Stimulated activated CD8-positive, alpha-beta memory T cell treated with anti-CD3 and anti-CD28 coated beads, Interleukin-12 subunit alpha, Interleukin-12 subunit beta, amount 100 ng/mL, for 4 hours (primary cell): ENCODE data around the gene LNPEP.
"Not testable (repeated sequence)": the region's sequence is repeated elsewhere in the genome, so short reads cannot be mapped to it uniquely, and the experiment has no call there.

Source experiments
- DNase-seq: peaks from one replicate; pipeline ENCODE4 v3.0.0-alpha.2; 2020; ENCODE audit warnings: low read depth

LNPEP gene

GRCh38 chr5:96930058-96930457, 5.8 kb upstream of the LNPEP start:
- no peak for DNase-seq

- DNase-seq: no peak
Observed at GRCh38 chr5:96930589-96930988, 5.3 kb upstream of the LNPEP start.

GRCh38 chr5:96931037-96931436, 4.8 kb upstream of the LNPEP start:
- not testable (repeated sequence) for DNase-seq

- DNase-seq: no peak
Observed at GRCh38 chr5:96931605-96932004, 4.3 kb upstream of the LNPEP start.

GRCh38 chr5:96932026-96932425, 3.9 kb upstream of the LNPEP start:
- no peak for DNase-seq

- no peak for DNase-seq
Observed at GRCh38 chr5:96933764-96934707, 1.8 kb upstream of the LNPEP start.

GRCh38 chr5:96934708-96935558, 947 bp upstream of the LNPEP start:
- peak; percentile 88 for DNase-seq

- peak; percentile 31 for DNase-seq
Observed at GRCh38 chr5:96936431-96937320, 796 bp downstream of the LNPEP start.

- no peak for DNase-seq
Observed at GRCh38 chr5:96940586-96940985, 4.7 kb downstream of the LNPEP start.

- DNase-seq: no peak
Observed at GRCh38 chr5:96941140-96941539, 5.3 kb downstream of the LNPEP start.

- peak; percentile 12 for DNase-seq
Observed at GRCh38 chr5:96942078-96942477, 6.2 kb downstream of the LNPEP start.

- no peak for DNase-seq
Observed at GRCh38 chr5:96942911-96943310, 7.0 kb downstream of the LNPEP start.

GRCh38 chr5:96943799-96944198, 7.9 kb downstream of the LNPEP start:
- no peak for DNase-seq

- no peak for DNase-seq
Observed at GRCh38 chr5:96945144-96945897, 9.4 kb downstream of the LNPEP start.

GRCh38 chr5:96946381-96946780, 10.5 kb downstream of the LNPEP start:
- DNase-seq: no peak

GRCh38 chr5:96952118-96952750, 16.4 kb downstream of the LNPEP start:
- DNase-seq: no peak

GRCh38 chr5:96952974-96953730, 17.3 kb downstream of the LNPEP start:
- DNase-seq: no peak

GRCh38 chr5:96957254-96958049, 21.6 kb downstream of the LNPEP start:
- DNase-seq: no peak

- DNase-seq: no peak
Observed at GRCh38 chr5:96958977-96959376, 23.1 kb downstream of the LNPEP start.
